Peyer's patch (tissue), 4 donors: ENCODE data around the gene TCEAL9. TPM values are rescaled to one million over a fixed set of nuclear protein-coding genes. Genes with fewer than 3 reads are reported as not detected.

Source experiments
- DNase-seq, 3 donors: peaks; one replicate each; pipeline ENCODE4 v3.0.0-alpha.2; 2017 to 2019
- H3K27ac ChIP-seq, 4 donors: fragments of 200-600 bp; sonication (generic); one replicate each; pipeline ENCODE4 v1.5.1; 2016 to 2019
- H3K27me3 ChIP-seq, 2 donors: fragments of 200-600 bp; sonication (generic); one replicate each; pipeline ENCODE4 v1.5.1; 2019
- H3K36me3 ChIP-seq, 3 donors: fragments of 200-600 bp; sonication (generic); one replicate each; pipeline ENCODE4 v1.5.1; 2016 to 2019
- H3K4me1 ChIP-seq, 4 donors: fragments of 200-600 bp; sonication (generic); one replicate each; pipeline ENCODE4 v1.5.1; 2016 to 2019
- H3K4me3 ChIP-seq, 4 donors: fragments of 200-600 bp; sonication (generic); 1 replicate in 3 of 4; 2 replicates in 1 of 4; pipeline ENCODE4 v1.5.1; 2016 to 2019; ENCODE audit warnings: mild to moderate bottlenecking in 1 of 4
- H3K9me3 ChIP-seq, 4 donors: fragments of 200-600 bp; sonication (generic); one replicate each; pipeline ENCODE4 v1.5.1; 2016 to 2019; ENCODE audit warnings: mild to moderate bottlenecking in 1 of 4
- CTCF ChIP-seq, 6 experiments: fragments of 450-650 bp in 4 of 6; fragments of 200-600 bp in 2 of 6; sonication (generic) in 1 of 6; IDR thresholded peaks; one replicate each; pipeline ENCODE4 v1.5.1; 2017 to 2019; ENCODE audit warnings: antibody characterized with exemption in 6 of 6, mild to moderate bottlenecking in 3 of 6, moderate library complexity in 1 of 6
- POLR2A ChIP-seq, 2 donors: fragments of 450-650 bp; IDR thresholded peaks; one replicate each; pipeline ENCODE4 v1.5.1; 2017; ENCODE audit warnings: antibody characterized with exemption in 2 of 2, mild to moderate bottlenecking in 2 of 2, moderate library complexity in 2 of 2
- total RNA-seq, 4 donors: library from RNA; depleted of rRNA; stranded (reverse); fragments of >200 nt; gene quantifications; one replicate each; pipeline ENCODE4 v1.1.0, GENCODE V29; 2016

TCEAL9 gene
- total RNA-seq, 4 donors from 2014 or later = 4.2 to 33.0 (median 9.7) TPM

- no peaks in the 10 kb centered on the region for H3K36me3 ChIP-seq
- no peak overlapping the region for H3K4me3 ChIP-seq
- no peak for DNase-seq
- TF ChIP-seq CTCF (IDR thresholded peaks at IDR 0.05) (no peak), POLR2A (IDR thresholded peaks at IDR 0.05) (no peak)
- H3K27me3 ChIP-seq = no peaks in the 10 kb centered on the region
- no peak overlapping the region for H3K27ac ChIP-seq
- no peaks in the 10 kb centered on the region for H3K4me1 ChIP-seq
- no peaks in the 10 kb centered on the region for H3K9me3 ChIP-seq
Observed at GRCh38 chrX:103386332-103386731, 30.0 kb downstream of the TCEAL9 start.

- Histone ChIP-seq H3K36me3 (no peaks in the 10 kb centered on the region), H3K27ac (no peak overlapping the region), H3K4me1 (no peaks in the 10 kb centered on the region), H3K4me3 (no peak overlapping the region), H3K27me3 (no peaks in the 10 kb centered on the region), H3K9me3 (no peaks in the 10 kb centered on the region)
- no peak for DNase-seq
- TF ChIP-seq POLR2A (IDR thresholded peaks at IDR 0.05) (no peak), CTCF (IDR thresholded peaks at IDR 0.05) (no peak)
Observed at GRCh38 chrX:103393487-103393886, 37.2 kb downstream of the TCEAL9 start.

GRCh38 chrX:103396186-103396585, 39.9 kb downstream of the TCEAL9 start:
- H3K9me3 ChIP-seq = no peaks in the 10 kb centered on the region
- no peak overlapping the region for H3K4me3 ChIP-seq
- H3K27ac ChIP-seq = no peak overlapping the region
- no peak for TF ChIP-seq POLR2A (IDR thresholded peaks at IDR 0.05)
- TF ChIP-seq CTCF (IDR thresholded peaks at IDR 0.05) = no peak
- H3K36me3 ChIP-seq = no peaks in the 10 kb centered on the region
- no peak for DNase-seq
- no peaks in the 10 kb centered on the region for H3K4me1 ChIP-seq
- H3K27me3 ChIP-seq = no peaks in the 10 kb centered on the region

- DNase-seq = no peak
- Histone ChIP-seq H3K4me1 (no peaks in the 10 kb centered on the region), H3K36me3 (no peaks in the 10 kb centered on the region), H3K27me3 (no peaks in the 10 kb centered on the region), H3K4me3 (no peak overlapping the region), H3K9me3 (no peaks in the 10 kb centered on the region), H3K27ac (no peak overlapping the region)
- TF ChIP-seq CTCF (IDR thresholded peaks at IDR 0.05) = no peak
- TF ChIP-seq POLR2A (IDR thresholded peaks at IDR 0.05) = no peak
Observed at GRCh38 chrX:103396660-103397059, 40.4 kb downstream of the TCEAL9 start.

- H3K27me3 ChIP-seq = no peaks in the 10 kb centered on the region
- H3K36me3 ChIP-seq = no peaks in the 10 kb centered on the region
- no peak for DNase-seq
- no peaks in the 10 kb centered on the region for H3K9me3 ChIP-seq
- TF ChIP-seq POLR2A (IDR thresholded peaks at IDR 0.05) = no peak
- no peak for TF ChIP-seq CTCF (IDR thresholded peaks at IDR 0.05)
- H3K4me3 ChIP-seq = no peak overlapping the region
- no peaks in the 10 kb centered on the region for H3K4me1 ChIP-seq
- no peak overlapping the region for H3K27ac ChIP-seq
Observed at GRCh38 chrX:103397707-103398106, 41.4 kb downstream of the TCEAL9 start.

GRCh38 chrX:103398421-103398864, 42.1 kb downstream of the TCEAL9 start:
- Histone ChIP-seq H3K27ac (no peak overlapping the region), H3K9me3 (no peaks in the 10 kb centered on the region), H3K36me3 (no peaks in the 10 kb centered on the region), H3K4me1 (no peaks in the 10 kb centered on the region), H3K27me3 (no peaks in the 10 kb centered on the region), H3K4me3 (no peak overlapping the region)
- TF ChIP-seq POLR2A (IDR thresholded peaks at IDR 0.05) (no peak), CTCF (IDR thresholded peaks at IDR 0.05) (no peak)
- no peak for DNase-seq
